Progenitor cell of endocrine pancreas (in vitro differentiated cells): Measurements from ENCODE around the gene PATZ1. TPM values are rescaled to one million over a fixed set of nuclear protein-coding genes. Genes with fewer than 3 reads are reported as not detected.

ENCODE experiments used
- DNase-seq: peaks from one replicate; pipeline ENCODE4 v3.0.0; 2021; ENCODE audit warnings: low spot score; ENCODE audit not compliant: unreplicated experiment
- H3K27ac Mint-ChIP-seq: 2 replicates; pipeline ENCODE4 v1.8.0; 2021; ENCODE audit warnings: mild to moderate bottlenecking, moderate library complexity, mixed read lengths
- H3K27me3 Mint-ChIP-seq: 2 replicates; pipeline ENCODE4 v1.8.0; 2021; ENCODE audit warnings: mixed read lengths
- H3K36me3 Mint-ChIP-seq: 2 replicates; pipeline ENCODE4 v1.8.0; 2022; ENCODE audit warnings: mixed read lengths; ENCODE audit not compliant: insufficient read depth
- H3K4me1 Mint-ChIP-seq: 2 replicates; pipeline ENCODE4 v1.8.0; 2021; ENCODE audit warnings: low read depth, mixed read lengths
- H3K4me3 Mint-ChIP-seq: 2 replicates; pipeline ENCODE4 v1.8.0; 2021; ENCODE audit warnings: low read depth, mild to moderate bottlenecking, moderate library complexity, mixed read lengths
- H3K9me3 Mint-ChIP-seq: 2 replicates; pipeline ENCODE4 v1.8.0; 2021; ENCODE audit warnings: low read depth, mixed read lengths
- CTCF ChIP-seq: fragments of 200-600 bp; sonication (generic); IDR thresholded peaks from one replicate; pipeline ENCODE4 v1.5.0; 2021; ENCODE audit warnings: antibody characterized with exemption, mild to moderate bottlenecking; ENCODE audit not compliant: unreplicated experiment
- total RNA-seq: library from RNA; stranded (reverse); gene quantifications from 2 replicates; pipeline ENCODE4 v1.2.1, GENCODE V29; 2021

The PATZ1 gene
- total RNA-seq, 1 donor from 2014 or later: 93.6 TPM

DNA sequence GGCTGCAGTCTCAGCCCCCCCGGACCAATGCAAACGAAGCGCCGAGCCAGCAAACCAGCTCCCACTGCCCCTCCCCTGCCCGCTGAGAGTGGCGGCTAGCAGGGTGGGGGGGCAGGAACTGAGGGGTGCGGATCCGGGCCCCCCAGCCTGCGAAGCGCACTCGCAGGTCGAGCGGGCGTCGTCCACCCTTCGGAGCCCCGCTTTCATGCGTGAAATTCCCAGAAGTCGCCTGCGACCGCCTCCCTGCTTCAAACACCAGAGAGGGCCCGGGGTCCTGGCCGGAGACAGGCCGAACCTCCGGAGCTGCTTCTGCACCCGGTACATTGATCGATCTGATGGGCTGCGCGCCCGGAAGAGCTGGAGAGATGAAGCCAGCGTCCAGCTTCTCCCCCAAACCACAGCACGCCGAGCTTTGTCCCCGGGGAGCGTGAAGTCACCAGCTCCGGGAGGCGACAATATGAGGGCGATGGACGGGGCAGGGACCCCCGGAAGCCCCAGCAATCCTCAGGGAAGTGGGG lies 646 bp upstream of the PATZ1 start:
- no peak for TF ChIP-seq CTCF
- no peaks in the 10 kb centered on the region for H3K9me3 Mint-ChIP-seq
- peaks cover 38% of the 10 kb centered on the region for H3K4me1 Mint-ChIP-seq
- peak overlapping the region; percentile 85 for H3K4me3 Mint-ChIP-seq
- peak overlapping the region; percentile 96 for H3K27ac Mint-ChIP-seq
- peaks cover 2% of the 10 kb centered on the region for H3K36me3 Mint-ChIP-seq
- DNase-seq: peak; percentile 57
- no peaks in the 10 kb centered on the region for H3K27me3 Mint-ChIP-seq

DNA sequence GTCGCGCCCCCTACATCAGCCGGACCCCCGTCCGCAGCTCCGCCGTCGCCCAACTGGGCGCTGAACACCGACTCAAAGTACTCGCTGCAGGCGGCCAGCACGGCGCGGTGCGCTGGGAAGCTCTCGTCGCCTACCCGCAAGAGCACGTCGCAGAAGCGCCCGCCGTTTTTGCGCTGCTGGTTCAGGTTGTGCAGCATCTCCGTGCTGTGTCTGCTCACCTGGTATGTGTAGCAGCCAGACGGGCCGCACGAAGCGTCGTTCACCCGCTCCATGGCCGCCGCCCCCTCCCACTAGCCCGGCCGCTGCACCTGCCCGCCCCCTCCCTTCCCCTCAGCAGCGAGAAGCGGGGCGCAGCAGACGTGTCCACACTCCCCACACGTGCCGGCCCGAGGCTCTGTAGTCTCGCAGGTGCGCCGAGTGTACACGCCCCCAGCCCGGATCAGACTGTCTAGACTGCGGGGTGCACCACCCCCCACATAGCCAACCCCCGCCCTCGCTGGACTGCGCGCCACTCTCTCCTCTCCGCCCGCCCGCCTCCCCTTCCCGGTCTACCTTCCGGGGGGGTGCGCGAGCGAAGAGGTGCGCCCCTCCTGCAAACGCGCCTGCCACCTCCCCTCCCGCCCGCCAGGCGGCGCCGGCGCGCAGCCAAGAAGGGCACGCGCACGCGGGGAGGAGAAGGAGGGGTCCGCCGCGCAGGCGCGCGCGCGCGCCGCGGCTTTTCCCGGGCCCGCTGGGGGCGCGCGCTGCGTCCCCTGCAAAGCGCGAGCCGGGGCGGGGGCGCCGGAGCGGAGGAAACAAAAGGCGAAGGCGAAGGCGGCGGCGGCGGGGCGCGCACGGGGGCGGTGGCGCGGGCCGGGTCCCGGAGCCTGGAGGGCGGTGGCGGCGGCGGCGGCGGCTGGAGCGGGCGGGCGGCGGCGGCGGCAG lies 553 bp downstream of the PATZ1 start:
- Mint-ChIP-seq H3K36me3 (peaks cover 5% of the 10 kb centered on the region), H3K4me3 (peak overlapping the region; percentile 84), H3K4me1 (peaks cover 47% of the 10 kb centered on the region), H3K27ac (peak overlapping the region; percentile 90), H3K27me3 (no peaks in the 10 kb centered on the region), H3K9me3 (no peaks in the 10 kb centered on the region)
- peak; percentile 84 for DNase-seq
- peak; percentile 84 for TF ChIP-seq CTCF

DNA sequence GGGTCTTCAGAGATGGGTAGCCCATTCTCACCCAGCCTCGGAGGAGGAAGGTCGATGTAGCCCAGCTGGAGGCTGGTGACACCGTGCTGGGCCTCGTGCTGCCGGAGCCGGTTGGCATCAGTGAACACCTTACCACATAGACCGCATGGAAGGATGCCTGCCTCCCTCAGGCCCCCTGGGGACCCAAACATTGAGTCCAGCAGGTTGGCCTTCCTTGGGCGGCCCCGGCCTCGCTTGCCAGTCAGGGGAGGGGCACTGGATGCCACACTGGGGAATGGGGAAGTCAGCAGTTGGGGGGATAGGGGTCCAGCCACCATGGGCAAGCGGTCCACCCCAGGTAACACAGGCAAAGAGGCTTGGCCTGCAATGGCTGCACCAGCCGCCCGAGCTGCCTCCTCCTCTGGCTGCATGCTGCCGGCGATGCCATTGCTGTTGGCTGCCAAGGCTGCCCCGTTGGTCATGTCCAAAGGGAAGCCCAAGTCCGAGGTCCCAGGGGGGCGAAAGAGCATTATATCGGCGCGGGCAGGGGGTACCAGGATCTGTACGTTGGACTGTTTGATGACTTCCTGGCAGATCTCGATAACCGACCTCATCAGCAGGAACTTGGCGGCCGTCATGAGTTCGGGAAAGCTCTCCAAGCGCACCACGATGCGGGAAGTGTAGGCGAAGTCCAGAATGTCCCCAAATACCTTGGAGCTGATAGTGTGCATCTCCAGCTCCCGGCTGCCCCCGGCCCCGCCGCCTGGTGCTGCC lies 1.4 kb downstream of the PATZ1 start:
- no peak for DNase-seq
- peaks cover 8% of the 10 kb centered on the region for H3K36me3 Mint-ChIP-seq
- peak overlapping the region; percentile 99 for H3K27ac Mint-ChIP-seq
- H3K4me3 Mint-ChIP-seq: peak overlapping the region; percentile 84
- H3K9me3 Mint-ChIP-seq: no peaks in the 10 kb centered on the region
- no peaks in the 10 kb centered on the region for H3K27me3 Mint-ChIP-seq
- TF ChIP-seq CTCF: no peak
- peaks cover 54% of the 10 kb centered on the region for H3K4me1 Mint-ChIP-seq

- no peaks in the 10 kb centered on the region for H3K9me3 Mint-ChIP-seq
- peaks cover 59% of the 10 kb centered on the region for H3K4me1 Mint-ChIP-seq
- TF ChIP-seq CTCF: no peak
- H3K36me3 Mint-ChIP-seq: peaks cover 10% of the 10 kb centered on the region
- H3K27me3 Mint-ChIP-seq: no peaks in the 10 kb centered on the region
- H3K27ac Mint-ChIP-seq: peak overlapping the region; percentile 99
- peak overlapping the region; percentile 84 for H3K4me3 Mint-ChIP-seq
- no peak for DNase-seq
Measured at GRCh38 chr22:31344256-31344577, 1.9 kb downstream of the PATZ1 start.
